MCF 10A (cell line): ENCODE results near the gene KEL. TPM values are rescaled to one million over a fixed set of nuclear protein-coding genes. Genes with fewer than 3 reads are reported as not detected.

Experiments used
- BruUV-seq: library from RNA; stranded (reverse); fragments of 400-500 nt; replicated peaks from 2 replicates; lab custom pipeline; 2021; lab: Mats Ljungman, UMichigan
- CTCF ChIA-PET: fragments of 300-600 bp; sonication (Branson Sonifier 250); formaldehyde crosslinking; extraction: SDS; loops from one replicate; lab custom pipeline; 2021; ENCODE audit warnings: antibody characterized with exemption, inconsistent platforms; lab: Yijun Ruan, JAX
- POLR2A ChIA-PET: fragments of 300-600, 350-650 bp; sonication (Branson Sonifier 250); formaldehyde crosslinking; extraction: SDS; loops from one replicate; lab custom pipeline; 2020; ENCODE audit warnings: antibody characterized with exemption, inconsistent platforms; lab: Yijun Ruan, JAX
- DNase-seq: peaks from one replicate; pipeline ENCODE4 v3.0.0-alpha.2; 2018; ENCODE audit not compliant: unreplicated experiment
- H3K27ac Mint-ChIP-seq: one replicate; pipeline ENCODE4 v1.8.0; 2022; ENCODE audit warnings: mild to moderate bottlenecking, low read depth, mixed read lengths; ENCODE audit not compliant: unreplicated experiment
- H3K27me3 Mint-ChIP-seq: one replicate; pipeline ENCODE4 v1.8.0; 2022; ENCODE audit warnings: mixed read lengths; ENCODE audit not compliant: insufficient read depth, unreplicated experiment
- H3K36me3 Mint-ChIP-seq: one replicate; pipeline ENCODE4 v1.8.0; 2022; ENCODE audit warnings: mild to moderate bottlenecking, moderate library complexity, mixed read lengths; ENCODE audit not compliant: insufficient read depth, unreplicated experiment
- H3K4me1 Mint-ChIP-seq: one replicate; pipeline ENCODE4 v1.8.0; 2022; ENCODE audit warnings: mixed read lengths; ENCODE audit not compliant: insufficient read depth, unreplicated experiment
- H3K4me3 Mint-ChIP-seq: one replicate; pipeline ENCODE4 v1.8.0; 2022; ENCODE audit warnings: mild to moderate bottlenecking, moderate library complexity, mixed read lengths; ENCODE audit not compliant: unreplicated experiment
- H3K9me3 Mint-ChIP-seq: one replicate; pipeline ENCODE4 v1.8.0; 2022; ENCODE audit warnings: mixed read lengths; ENCODE audit not compliant: unreplicated experiment
- intact Hi-C: fragments of 100-400 bp; cut with micrococcal nuclease; formaldehyde crosslinking; loops from 2 replicates; pipeline ENCODE4 v1.14.1; 2022
- total RNA-seq: library from RNA; stranded (reverse); gene quantifications from 2 replicates; pipeline ENCODE4 v1.2.3, GENCODE V29; 2022
- TF ChIP-seq, protein P1 (sequence below): fragments of 200-600 bp; IDR thresholded peaks from one replicate; pipeline ENCODE4 v1.8.0; 2022; ENCODE audit warnings: antibody characterized with exemption, mild to moderate bottlenecking; ENCODE audit not compliant: unreplicated experiment

Gene KEL
- total RNA-seq, 1 experiment from 2014 or later, result not detected

DNA sequence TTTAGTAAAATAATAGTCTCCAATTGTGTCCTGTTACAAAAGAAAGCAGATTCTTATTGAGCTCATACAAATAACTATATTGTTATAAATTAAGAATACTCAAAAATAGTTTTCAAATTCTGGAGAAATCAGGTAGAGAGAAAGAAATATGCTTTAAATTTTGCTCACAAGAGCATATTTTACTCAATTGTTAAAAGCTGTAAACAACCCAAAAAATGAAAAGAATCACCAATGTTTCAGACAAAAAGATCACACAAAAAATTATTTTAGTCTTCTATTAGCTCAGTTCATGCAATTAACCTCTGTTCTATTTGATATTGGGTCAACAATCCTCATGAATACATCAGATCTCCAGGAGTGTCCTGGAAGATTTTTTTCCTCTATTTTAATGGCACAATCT lies 58.0 kb downstream of the KEL start:
- H3K4me3 Mint-ChIP-seq, result no peak overlapping the region
- intact Hi-C loops, result no loop called here
- ChIA-PET CTCF (interaction anchor here (1.0 kb wide), 1 partner anchor 23 kb away, joined by 4 read pairs; no protein-coding TSS in a partner anchor), POLR2A (interaction anchor here (0.8 kb wide), 1 partner anchor 92 kb away, joined by 3 read pairs; no protein-coding TSS in a partner anchor)
- H3K4me1 Mint-ChIP-seq, result no peaks in the 10 kb centered on the region
- H3K9me3 Mint-ChIP-seq, result no peaks in the 10 kb centered on the region
- DNase-seq, result no peak
- BruUV-seq, result no TSS peak
- H3K27me3 Mint-ChIP-seq, result peaks cover 63% of the 10 kb centered on the region
- H3K27ac Mint-ChIP-seq, result no peak overlapping the region
- TF ChIP-seq, protein P1, sequence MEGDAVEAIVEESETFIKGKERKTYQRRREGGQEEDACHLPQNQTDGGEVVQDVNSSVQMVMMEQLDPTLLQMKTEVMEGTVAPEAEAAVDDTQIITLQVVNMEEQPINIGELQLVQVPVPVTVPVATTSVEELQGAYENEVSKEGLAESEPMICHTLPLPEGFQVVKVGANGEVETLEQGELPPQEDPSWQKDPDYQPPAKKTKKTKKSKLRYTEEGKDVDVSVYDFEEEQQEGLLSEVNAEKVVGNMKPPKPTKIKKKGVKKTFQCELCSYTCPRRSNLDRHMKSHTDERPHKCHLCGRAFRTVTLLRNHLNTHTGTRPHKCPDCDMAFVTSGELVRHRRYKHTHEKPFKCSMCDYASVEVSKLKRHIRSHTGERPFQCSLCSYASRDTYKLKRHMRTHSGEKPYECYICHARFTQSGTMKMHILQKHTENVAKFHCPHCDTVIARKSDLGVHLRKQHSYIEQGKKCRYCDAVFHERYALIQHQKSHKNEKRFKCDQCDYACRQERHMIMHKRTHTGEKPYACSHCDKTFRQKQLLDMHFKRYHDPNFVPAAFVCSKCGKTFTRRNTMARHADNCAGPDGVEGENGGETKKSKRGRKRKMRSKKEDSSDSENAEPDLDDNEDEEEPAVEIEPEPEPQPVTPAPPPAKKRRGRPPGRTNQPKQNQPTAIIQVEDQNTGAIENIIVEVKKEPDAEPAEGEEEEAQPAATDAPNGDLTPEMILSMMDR, result no peak
- H3K36me3 Mint-ChIP-seq, result no peaks in the 10 kb centered on the region

DNA sequence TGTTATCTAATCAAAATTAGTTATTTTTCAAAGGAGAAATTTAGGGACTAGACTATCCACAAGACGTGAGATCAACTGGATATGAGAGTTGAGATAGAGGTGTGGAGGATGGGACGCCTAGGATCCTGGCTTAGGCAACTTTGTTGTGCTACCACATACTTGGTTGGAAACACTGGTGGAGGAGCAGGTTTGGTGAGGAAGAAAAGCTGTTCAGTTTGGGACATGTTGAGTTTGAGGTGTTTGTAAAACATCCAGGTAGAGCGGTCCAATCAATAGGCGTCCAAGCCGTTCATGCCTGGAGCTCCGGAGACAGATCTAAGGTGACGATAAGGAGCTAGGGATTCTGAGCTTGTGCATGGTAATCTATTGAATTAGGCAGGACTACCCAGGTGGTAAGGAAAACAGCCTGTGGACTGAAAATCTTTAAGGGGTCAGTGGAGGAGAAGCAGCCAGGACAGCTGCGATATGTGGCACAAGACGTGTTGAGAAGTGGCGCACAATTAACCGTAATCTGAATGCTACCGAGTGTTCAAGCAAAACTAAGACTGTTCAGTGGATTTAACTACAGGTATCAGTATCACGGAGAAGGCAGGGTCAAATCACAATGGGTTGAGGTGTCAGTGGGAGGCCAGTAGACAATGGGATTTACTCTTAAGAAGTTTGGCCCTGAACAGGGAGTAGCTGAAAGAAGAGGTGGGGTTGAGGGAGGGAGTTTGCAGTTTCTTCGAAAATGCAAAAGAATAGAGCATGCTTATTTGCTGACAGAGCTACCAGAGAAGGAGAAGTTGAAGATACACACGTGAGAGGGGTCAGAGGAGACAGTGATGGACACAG lies 60.5 kb downstream of the KEL start:
- H3K36me3 Mint-ChIP-seq, result no peaks in the 10 kb centered on the region
- ChIA-PET POLR2A (interaction anchor here (0.7 kb wide), 3 partner anchors 10 to 238 kb away, joined by 3 read pairs; no protein-coding TSS in a partner anchor), CTCF (interaction anchor here (0.6 to 2.8 kb wide), 6 partner anchors 8 to 602 kb away, joined by 3 to 14 read pairs (median 4); no protein-coding TSS in a partner anchor)
- no peak for DNase-seq
- BruUV-seq, result no TSS peak
- H3K27me3 Mint-ChIP-seq, result peaks cover 65% of the 10 kb centered on the region
- no peak overlapping the region for H3K4me3 Mint-ChIP-seq
- TF ChIP-seq, protein P1, result no peak
- H3K27ac Mint-ChIP-seq, result no peak overlapping the region
- intact Hi-C loops, result no loop called here
- no peaks in the 10 kb centered on the region for H3K4me1 Mint-ChIP-seq
- no peaks in the 10 kb centered on the region for H3K9me3 Mint-ChIP-seq

DNA sequence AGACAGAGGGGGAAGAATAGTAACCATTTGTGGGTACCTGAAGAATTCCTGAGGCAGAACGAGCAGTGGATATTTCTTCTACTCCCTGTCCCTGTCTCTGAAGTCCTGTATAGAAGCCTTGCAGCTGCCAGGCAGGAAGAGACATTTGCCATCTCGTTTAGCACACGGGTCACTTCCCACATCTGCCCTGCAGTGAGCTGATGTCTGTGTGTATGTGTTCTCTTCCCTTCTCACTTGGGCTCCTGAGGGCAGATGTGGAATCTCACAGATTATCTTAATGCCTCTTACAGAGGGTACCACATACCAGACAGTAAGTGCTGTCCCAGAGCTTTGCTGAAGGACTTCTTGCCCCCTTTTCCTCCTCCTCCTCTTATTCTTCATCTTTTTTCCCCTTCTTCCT lies 62.5 kb downstream of the KEL start:
- H3K4me3 Mint-ChIP-seq, result no peak overlapping the region
- ChIA-PET CTCF (interaction anchor here (0.6 to 3.6 kb wide), 9 partner anchors 9 to 316 kb away, joined by 3 to 25 read pairs (median 3); no protein-coding TSS in a partner anchor), POLR2A (interaction anchor here (0.7 kb wide), 1 partner anchor 45 kb away, joined by 3 read pairs; no protein-coding TSS in a partner anchor)
- H3K36me3 Mint-ChIP-seq, result no peaks in the 10 kb centered on the region
- H3K27ac Mint-ChIP-seq, result no peak overlapping the region
- H3K9me3 Mint-ChIP-seq, result no peaks in the 10 kb centered on the region
- no TSS peak for BruUV-seq
- TF ChIP-seq, protein P1, result no peak
- peaks cover 76% of the 10 kb centered on the region for H3K27me3 Mint-ChIP-seq
- H3K4me1 Mint-ChIP-seq, result no peaks in the 10 kb centered on the region
- DNase-seq, result no peak
- intact Hi-C loops, result no loop called here
